Activated CD8-positive, alpha-beta memory T cell treated with anti-CD3 and anti-CD28 coated beads, Interleukin-2, amount 50 U/mL, for 1 hour (primary cell): ENCODE measurements around the gene ARHGEF16.

ENCODE experiments used
- DNase-seq: peaks from one replicate; pipeline ENCODE4 v3.0.0-alpha.2; 2020; ENCODE audit errors: extremely low read depth

ARHGEF16 gene

DNA sequence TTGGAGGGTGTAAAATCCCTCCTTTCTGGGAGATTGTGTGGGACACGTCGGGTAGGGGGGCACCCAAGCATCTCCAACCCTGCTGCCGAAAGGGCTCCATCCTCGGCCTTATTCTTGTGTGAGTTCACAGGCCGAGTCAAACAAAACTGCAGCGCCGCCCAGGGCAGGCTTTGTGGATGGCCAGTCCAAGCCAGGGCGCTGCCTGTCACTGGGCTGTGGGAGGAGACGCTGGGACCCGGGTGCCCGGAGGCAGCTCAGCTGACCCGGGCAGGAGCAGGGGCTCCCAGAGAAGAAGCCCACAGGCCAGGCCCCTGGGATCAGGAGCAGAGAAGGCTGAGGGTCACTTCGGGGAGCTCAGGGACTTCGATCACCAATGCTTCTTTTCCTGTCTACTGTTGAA lies 31.8 kb upstream of the ARHGEF16 start:
- no peak for DNase-seq

GRCh38 chr1:3423245-3423829 lies 31.1 kb upstream of the ARHGEF16 start:
- DNase-seq: no peak

DNA sequence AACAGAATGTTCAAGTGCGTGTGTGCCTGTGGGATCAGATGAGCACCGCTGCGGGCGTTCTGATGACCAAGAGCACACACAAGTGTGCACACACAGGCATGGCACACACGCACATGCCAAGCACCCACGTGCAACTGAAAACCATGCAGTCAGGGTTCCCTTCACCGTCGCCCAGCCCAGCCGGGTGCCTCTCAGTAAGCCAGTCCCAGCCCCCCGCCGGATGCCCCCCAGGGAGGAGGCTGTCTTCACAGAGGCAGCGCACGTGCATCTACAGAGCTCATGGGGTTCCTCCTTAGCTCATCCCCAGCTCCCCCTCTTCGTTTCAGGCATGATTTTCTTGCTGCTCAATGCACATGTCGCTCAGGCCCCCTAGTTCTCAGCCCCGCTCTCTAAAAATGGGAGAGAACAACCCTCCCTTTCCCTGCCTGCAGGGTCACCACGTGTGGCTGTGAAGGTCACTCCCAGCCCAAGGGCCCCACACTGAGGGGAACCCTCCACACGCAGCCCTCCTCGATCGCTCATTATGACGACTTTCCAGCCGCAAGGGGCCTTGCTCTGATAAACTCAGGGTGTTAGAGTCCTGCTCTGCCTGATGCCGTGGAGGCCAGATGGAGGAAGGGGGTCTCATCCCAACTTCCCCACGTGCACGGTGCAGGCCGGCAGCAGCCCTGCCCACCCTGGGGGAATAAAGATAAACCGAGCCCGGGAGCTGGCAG lies 30.4 kb upstream of the ARHGEF16 start:
- DNase-seq: no peak

- no peak for DNase-seq
Observed at GRCh38 chr1:3425486-3426215, 28.8 kb upstream of the ARHGEF16 start.

DNA sequence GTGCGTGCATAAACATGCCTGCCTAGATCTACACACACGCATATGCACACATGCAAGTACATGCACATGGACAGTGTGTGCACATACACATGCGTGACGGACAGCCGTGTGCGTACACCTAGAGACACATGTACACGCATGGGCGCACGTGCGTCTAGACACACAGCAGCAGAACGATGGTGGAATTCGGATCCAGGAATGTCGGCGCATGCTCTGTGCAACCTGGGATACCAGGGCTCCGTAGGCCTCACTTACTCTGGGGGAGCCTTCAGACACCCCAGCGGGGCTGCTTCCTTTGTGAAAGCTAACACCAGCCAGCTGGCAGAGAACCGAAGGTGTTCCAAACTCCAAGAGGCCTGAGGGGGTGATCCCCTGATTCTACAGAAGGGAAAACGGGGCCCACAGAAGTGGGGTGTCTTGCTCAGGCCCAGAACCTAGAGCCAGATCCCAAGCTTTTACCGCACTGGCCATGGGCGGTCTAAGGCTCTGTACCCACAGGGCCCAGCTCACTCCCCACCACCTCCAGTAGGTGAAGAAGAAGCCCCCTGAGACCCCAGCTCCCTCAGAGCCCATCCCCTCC lies 27.4 kb upstream of the ARHGEF16 start:
- no peak for DNase-seq

DNA sequence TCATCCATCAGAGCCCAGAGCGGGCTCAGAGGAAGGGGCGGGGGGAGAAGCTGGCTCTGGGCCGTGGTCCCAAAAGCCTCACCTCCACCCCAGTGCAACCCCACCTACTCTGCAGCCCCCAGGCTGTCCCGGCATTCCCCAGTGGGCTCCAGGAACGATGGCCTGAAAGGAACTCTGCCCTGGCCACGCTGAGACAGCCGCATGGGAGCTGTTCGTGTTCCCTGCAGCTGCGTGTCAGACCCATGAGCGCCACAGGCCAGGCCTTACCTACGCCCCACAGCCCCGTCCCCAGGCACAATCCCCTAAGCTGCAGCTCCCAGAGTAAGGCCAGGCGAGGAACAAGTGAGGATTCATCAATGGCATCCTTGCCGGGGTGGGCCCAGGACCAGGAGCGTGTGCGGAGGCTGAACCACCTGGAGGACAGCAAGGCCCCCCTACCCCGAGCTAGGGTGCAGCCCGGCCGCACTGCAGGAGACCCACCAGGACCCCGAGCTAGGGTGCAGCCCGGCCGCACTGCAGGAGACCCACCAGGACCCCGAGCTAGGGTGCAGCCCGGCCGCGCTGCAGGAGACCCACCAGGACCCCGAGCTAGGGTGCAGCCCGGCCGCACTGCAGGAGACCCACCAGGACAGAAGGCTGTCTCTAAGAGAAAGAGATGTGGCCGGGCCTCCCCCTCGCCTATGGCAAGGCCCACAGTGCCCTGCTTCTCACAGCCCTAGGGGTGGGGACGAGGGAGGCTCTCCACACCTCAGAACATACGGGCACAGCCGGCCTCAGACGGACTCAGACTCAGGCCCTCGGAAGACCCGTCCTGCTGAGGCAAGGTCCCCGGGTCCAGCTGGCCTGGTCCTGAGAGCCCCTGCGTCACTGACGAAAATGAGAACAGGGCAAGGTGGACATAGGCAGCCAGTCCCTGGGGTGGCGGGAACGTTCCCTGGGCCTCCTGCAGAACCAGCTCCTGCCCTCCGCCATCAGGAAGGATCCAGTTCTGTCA lies 26.5 kb upstream of the ARHGEF16 start:
- DNase-seq: no peak

DNA sequence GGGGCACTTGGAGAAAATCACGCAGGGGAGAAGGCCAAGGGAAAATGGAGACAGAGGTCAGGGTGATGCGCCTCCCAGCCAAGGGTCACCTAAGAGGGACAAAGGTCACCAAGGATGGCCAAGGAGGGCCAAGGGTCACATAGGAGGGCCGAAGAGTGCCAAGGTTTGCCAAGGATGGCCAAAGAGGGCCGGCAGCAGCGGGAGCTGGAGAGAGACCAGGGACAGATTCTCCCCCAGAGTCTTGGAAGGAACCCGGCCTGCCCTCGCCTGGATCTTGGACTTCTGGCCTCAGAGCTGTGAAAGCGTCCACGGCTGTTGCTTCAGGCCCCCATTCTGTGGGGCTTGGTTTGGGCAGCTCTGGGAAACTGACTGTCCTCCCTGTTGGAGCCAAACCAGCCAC lies 25.6 kb upstream of the ARHGEF16 start:
- DNase-seq: no peak

DNA sequence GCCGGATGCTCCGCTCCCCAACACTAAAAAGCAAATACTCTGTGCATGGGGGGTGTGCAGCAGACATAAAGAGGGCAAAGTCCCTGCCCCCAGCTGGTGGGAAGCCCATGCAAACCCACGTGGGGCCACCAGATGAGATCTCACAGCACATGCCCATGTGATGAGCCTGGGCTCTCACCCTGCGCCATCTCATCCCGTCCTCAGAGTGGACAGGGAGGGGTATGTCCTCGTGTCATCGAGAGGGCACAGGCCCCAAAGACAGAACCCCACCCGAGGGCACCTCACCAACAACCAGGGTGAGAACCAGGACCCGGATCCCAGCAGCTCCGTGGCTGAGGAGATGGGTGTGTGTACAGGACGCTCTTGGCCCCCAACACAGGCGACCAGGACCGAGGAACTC lies 25.1 kb upstream of the ARHGEF16 start:
- DNase-seq: no peak

GRCh38 chr1:3429766-3430165 lies 24.7 kb upstream of the ARHGEF16 start:
- DNase-seq: no peak

- no peak for DNase-seq
Observed at GRCh38 chr1:3430406-3430805, 24.1 kb upstream of the ARHGEF16 start.

DNA sequence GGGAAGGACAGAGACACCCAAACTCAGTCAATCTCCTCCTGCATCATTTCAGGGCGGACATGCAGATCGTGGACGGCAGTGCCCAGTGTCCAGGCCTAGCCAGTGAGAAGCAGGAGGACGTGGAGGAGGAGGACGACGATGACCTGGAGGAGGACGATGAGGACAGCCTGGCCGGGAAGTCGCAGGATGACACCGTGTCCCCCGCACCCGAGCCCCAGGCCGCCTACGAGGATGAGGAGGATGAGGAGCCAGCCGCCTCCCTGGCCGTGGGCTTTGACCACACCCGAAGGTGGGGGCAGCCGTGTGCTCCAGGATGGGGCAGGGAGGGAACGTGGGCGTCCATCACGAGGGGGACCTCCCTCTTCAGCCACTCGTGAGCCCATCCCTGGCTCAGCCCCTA lies 23.6 kb upstream of the ARHGEF16 start:
- no peak for DNase-seq

DNA sequence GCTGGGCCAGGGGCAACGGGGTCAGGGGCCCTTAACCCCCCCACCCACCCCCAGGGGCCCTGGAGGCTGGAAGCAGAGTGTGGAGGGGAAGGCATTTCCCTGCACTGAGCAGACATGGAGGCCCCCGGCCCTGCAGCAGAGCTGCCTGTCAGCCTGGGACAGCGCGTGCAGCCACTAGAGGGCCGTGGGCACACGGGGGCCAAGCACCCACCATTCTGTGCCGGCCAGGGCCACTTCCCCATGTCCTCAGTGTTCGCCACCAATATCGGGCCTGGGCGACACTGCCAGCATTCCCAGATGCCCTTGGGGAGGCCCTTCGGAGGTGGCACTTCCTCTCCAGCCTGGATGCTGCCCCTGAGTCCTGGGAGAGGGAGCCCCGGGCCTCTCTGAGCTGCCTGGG lies 23.2 kb upstream of the ARHGEF16 start:
- no peak for DNase-seq

DNA sequence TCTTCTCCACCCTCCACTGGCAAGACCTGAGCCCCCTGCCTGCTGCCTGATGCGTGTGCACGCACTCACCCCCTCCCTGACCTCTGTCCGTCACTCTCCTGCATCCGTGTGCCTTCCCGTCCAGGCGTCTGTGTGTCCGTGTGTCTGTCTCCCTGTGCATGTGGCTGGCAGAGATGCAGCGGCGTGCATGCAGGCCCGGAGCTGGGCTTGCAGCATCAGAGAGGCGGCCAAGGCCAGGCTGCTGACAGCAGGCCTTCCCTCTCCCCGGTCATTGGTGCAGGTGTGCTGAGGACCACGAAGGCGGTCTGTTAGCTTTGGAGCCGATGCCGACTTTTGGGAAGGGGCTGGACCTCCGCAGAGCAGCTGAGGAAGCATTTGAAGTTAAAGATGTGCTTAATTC lies 22.8 kb upstream of the ARHGEF16 start:
- DNase-seq: no peak

- DNase-seq: no peak
Observed at GRCh38 chr1:3432306-3432705, 22.2 kb upstream of the ARHGEF16 start.

GRCh38 chr1:3433076-3433475 lies 21.4 kb upstream of the ARHGEF16 start:
- DNase-seq: no peak

GRCh38 chr1:3433596-3434320 lies 20.7 kb upstream of the ARHGEF16 start:
- no peak for DNase-seq

DNA sequence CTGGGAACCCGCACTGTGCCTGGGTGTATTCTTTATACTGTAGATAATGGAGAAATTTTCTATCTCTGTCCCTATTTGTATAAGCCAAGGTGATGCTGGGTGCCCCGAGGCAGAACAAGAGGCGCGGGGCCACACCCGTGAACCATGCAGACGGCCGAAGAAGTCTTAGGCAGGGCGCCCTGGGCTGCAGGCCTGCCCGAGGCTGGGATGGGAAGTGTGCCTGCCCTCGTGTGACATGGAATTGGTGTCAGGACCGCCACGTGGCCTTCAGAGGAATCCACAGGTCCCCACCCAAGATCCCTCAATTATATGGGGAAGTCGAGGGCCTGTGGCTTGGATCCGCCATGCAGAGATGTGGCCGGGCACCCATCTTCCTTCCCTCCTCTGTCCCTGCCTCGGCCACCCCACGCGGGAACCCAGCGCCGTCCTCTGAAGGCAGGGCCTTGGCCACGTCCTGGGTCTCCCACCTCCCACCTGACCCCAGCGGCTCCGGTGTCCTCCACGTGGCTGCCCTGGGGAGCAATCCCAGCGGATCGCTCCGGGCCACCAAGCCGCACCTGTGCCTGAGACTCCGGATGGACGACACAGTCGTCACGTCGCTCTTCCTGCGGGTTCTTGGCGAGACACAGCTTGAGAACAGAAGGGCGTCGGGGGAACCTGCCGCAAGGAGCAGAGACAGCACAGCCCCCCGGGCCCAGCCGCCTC lies 19.9 kb upstream of the ARHGEF16 start:
- no peak for DNase-seq

DNA sequence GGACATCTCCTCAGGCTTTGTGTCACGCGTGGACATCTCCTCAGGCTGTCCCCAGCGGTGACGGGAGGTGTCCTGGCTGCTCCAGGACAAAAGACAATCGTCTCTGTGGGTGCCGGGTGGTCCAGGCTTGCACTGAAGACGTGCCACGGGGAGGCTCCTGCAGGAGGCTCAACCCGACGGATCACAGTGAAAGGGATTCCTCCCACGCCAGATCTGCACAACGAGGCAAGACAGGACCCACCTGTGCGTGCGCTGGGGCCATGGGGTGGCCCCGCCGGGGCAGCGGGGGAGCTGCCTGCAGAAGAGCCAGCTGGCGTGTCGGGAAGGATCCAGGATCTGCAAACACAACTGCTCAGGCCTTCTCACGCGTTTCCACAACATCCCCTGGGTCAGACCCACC lies 18.8 kb upstream of the ARHGEF16 start:
- DNase-seq: no peak

- no peak for DNase-seq
Observed at GRCh38 chr1:3436451-3436850, 18.0 kb upstream of the ARHGEF16 start.

GRCh38 chr1:3436901-3437300 lies 17.6 kb upstream of the ARHGEF16 start:
- no peak for DNase-seq
